Right renal pelvis (tissue), 4 donors: Measurements from ENCODE around the gene ABCA3. TPM values are rescaled to one million over a fixed set of nuclear protein-coding genes. Genes with fewer than 3 reads are reported as not detected.
"Not testable (repeated sequence)": the region's sequence is repeated elsewhere in the genome, so short reads cannot be mapped to it uniquely, and the experiment has no call there.

Source experiments
- DNase-seq, 4 donors: peaks; one replicate each; pipeline ENCODE4 v3.0.0-alpha.2; 2013; ENCODE audit warnings: low read depth in 4 of 4, low spot score in 3 of 4, missing footprints in 1 of 4
- polyA plus RNA-seq, 4 donors: library from polyadenylated mRNA; unstranded; fragments of 120-200 nt; gene quantifications; one replicate each; pipeline ENCODE4 v1.2.1, GENCODE V29; 2013; ENCODE audit not compliant: insufficient read length in 4 of 4

The ABCA3 gene
- polyA plus RNA-seq, 4 donors = 5.2 to 6.7 (median 5.7) TPM

GRCh38 chr16:2282866-2283555 lies 57.5 kb downstream of the ABCA3 start:
- no peak for DNase-seq

GRCh38 chr16:2282262-2282661 lies 58.3 kb downstream of the ABCA3 start:
- DNase-seq = no peak

GRCh38 chr16:2280981-2281542 lies 59.5 kb downstream of the ABCA3 start:
- DNase-seq = no peak

- no peak for DNase-seq
These were observed 60.1 kb downstream of the ABCA3 start for GRCh38 chr16:2280461-2280860.

- no peak for DNase-seq
These were observed 61.4 kb downstream of the ABCA3 start for GRCh38 chr16:2278956-2279800.

- DNase-seq = no peak
These were observed 62.3 kb downstream of the ABCA3 start for GRCh38 chr16:2278272-2278608.

GRCh38 chr16:2277466-2278271 lies 62.9 kb downstream of the ABCA3 start:
- no peak for DNase-seq

GRCh38 chr16:2276368-2277195 lies 63.9 kb downstream of the ABCA3 start:
- no peak for DNase-seq

GRCh38 chr16:2275476-2276367 lies 64.8 kb downstream of the ABCA3 start:
- DNase-seq = no peak

GRCh38 chr16:2273931-2274330 lies 66.6 kb downstream of the ABCA3 start:
- no peak for DNase-seq

- no peak for DNase-seq
These were observed 67.0 kb downstream of the ABCA3 start for GRCh38 chr16:2273484-2273883.

- DNase-seq = no peak
These were observed 68.6 kb downstream of the ABCA3 start for GRCh38 chr16:2271848-2272461.

GRCh38 chr16:2270588-2271470 lies 69.7 kb downstream of the ABCA3 start:
- no peak for DNase-seq

GRCh38 chr16:2270070-2270462 lies 70.5 kb downstream of the ABCA3 start:
- DNase-seq = no peak

GRCh38 chr16:2267913-2268666 lies 72.4 kb downstream of the ABCA3 start, which contains the start of gene RNPS1:
TSS of gene RNPS1 (minus strand) at chr16:2268126. CDS start at chr16:2264643, 3,483 bp downstream.
- DNase-seq = peak; percentile 93 to 100 (median 96)

GRCh38 chr16:2267505-2267912 lies 73.0 kb downstream of the ABCA3 start:
- DNase-seq = not testable (repeated sequence)

GRCh38 chr16:2266887-2267286 lies 73.6 kb downstream of the ABCA3 start:
- not testable (repeated sequence) for DNase-seq
